PC-9 (cell line): ENCODE results near the gene NSL1.

Experiments
- EZH2 ChIP-seq: fragments of 200-600 bp; sonication (generic); IDR thresholded peaks from 2 replicates; pipeline ENCODE4 v1.8.0; 2017; ENCODE audit warnings: antibody characterized with exemption, low read depth
- TF ChIP-seq, protein P1 (sequence below): fragments of 200-600 bp; sonication (generic); conservative IDR thresholded peaks from 2 replicates; pipeline ENCODE4 v1.6.1; 2017; ENCODE audit warnings: mixed run types, antibody characterized with exemption, mild to moderate bottlenecking, moderate library complexity

DNA sequence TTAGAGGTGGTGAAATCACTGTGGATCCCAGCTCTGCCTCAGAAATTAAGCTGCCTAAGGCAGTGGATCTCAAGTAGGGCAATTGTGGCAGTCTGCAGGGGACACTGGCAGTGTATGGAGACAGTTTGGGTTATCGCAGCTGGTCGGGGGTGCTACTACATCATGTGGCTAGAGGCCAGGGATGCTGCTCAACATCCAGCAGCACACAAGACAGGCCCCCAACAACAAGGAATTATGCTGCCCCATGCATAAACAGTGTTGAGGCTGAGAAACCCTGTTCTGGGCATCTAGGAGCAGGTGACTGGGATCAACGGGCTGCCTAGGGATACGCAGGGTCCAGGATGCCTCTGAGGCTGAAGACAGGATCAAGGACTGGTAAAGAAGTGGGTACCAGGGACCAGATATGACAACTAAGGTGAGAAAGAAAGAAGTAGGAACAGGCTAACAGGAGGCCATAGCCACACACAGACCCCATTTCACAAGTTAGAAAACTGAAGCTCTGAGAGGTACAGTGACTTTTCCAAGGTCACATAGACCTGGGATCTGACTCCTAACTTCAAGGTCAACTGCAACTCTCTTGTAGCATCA is 100.7 kb downstream of the NSL1 start:
- TF ChIP-seq, protein P1, sequence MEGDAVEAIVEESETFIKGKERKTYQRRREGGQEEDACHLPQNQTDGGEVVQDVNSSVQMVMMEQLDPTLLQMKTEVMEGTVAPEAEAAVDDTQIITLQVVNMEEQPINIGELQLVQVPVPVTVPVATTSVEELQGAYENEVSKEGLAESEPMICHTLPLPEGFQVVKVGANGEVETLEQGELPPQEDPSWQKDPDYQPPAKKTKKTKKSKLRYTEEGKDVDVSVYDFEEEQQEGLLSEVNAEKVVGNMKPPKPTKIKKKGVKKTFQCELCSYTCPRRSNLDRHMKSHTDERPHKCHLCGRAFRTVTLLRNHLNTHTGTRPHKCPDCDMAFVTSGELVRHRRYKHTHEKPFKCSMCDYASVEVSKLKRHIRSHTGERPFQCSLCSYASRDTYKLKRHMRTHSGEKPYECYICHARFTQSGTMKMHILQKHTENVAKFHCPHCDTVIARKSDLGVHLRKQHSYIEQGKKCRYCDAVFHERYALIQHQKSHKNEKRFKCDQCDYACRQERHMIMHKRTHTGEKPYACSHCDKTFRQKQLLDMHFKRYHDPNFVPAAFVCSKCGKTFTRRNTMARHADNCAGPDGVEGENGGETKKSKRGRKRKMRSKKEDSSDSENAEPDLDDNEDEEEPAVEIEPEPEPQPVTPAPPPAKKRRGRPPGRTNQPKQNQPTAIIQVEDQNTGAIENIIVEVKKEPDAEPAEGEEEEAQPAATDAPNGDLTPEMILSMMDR: no peak
- TF ChIP-seq EZH2: no peak
